Loucy (cell line): ENCODE measurements around the gene PRPH.

Experiments used
- H2AFZ ChIP-seq: fragments of 200-600 bp; sonication (generic); 2 replicates; pipeline ENCODE4 v1.6.0; 2016; ENCODE audit warnings: antibody characterized with exemption, mild to moderate bottlenecking, low read length, moderate library complexity
- H3F3A ChIP-seq: fragments of 200-600 bp; 2 replicates; pipeline ENCODE4 v1.6.0; 2016; ENCODE audit warnings: antibody characterized with exemption, low read depth, mild to moderate bottlenecking
- H3K27me3 ChIP-seq: fragments of 200-600 bp; sonication (generic); 2 replicates; pipeline ENCODE4 v1.6.1; 2014; ENCODE audit warnings: low read length, mild to moderate bottlenecking; ENCODE audit not compliant: insufficient read depth, poor library complexity, severe bottlenecking
- H3K36me3 ChIP-seq: fragments of 200-600 bp; sonication (generic); 2 replicates; pipeline ENCODE4 v1.6.1; 2016; ENCODE audit warnings: low read length; ENCODE audit not compliant: insufficient read depth
- H3K4me1 ChIP-seq: fragments of 200-600 bp; sonication (generic); 2 replicates; pipeline ENCODE4 v1.5.1; 2014; ENCODE audit warnings: low read length, mild to moderate bottlenecking; ENCODE audit not compliant: insufficient read depth, poor library complexity, severe bottlenecking
- H3K4me2 ChIP-seq: fragments of 200-600 bp; sonication (generic); 2 replicates; pipeline ENCODE4 v1.6.0; 2014; ENCODE audit warnings: antibody characterized with exemption, low read length, low read depth, mild to moderate bottlenecking; ENCODE audit not compliant: poor library complexity, severe bottlenecking
- H3K4me3 ChIP-seq: fragments of 200-600 bp; sonication (generic); 2 replicates; pipeline ENCODE4 v1.5.1; 2014; ENCODE audit warnings: low read length, mild to moderate bottlenecking, mixed read lengths; ENCODE audit not compliant: poor library complexity, severe bottlenecking
- H3K79me2 ChIP-seq: fragments of 200-600 bp; sonication (generic); 2 replicates; pipeline ENCODE4 v1.6.1; 2014; ENCODE audit warnings: low read length; ENCODE audit not compliant: insufficient read depth
- H3K9ac ChIP-seq: fragments of 200-600 bp; sonication (generic); 2 replicates; pipeline ENCODE4 v1.6.0; 2014; ENCODE audit warnings: mild to moderate bottlenecking, low read depth, low read length, moderate library complexity; ENCODE audit not compliant: poor library complexity, severe bottlenecking
- H3K9me2 ChIP-seq: fragments of 200-600 bp; sonication (generic); replicated peaks from 2 replicates; pipeline ENCODE4 v1.6.1; 2016; ENCODE audit warnings: low read depth, low read length, mixed read lengths
- H3K9me3 ChIP-seq: fragments of 200-600 bp; sonication (generic); 2 replicates; pipeline ENCODE4 v1.6.1; 2014; ENCODE audit warnings: mild to moderate bottlenecking, antibody characterized with exemption, low read length, low read depth; ENCODE audit not compliant: insufficient read depth
- H4K20me1 ChIP-seq: fragments of 200-600 bp; sonication (generic); 2 replicates; pipeline ENCODE4 v1.6.0; 2014; ENCODE audit warnings: antibody characterized with exemption, low read length, mild to moderate bottlenecking; ENCODE audit not compliant: insufficient read depth, poor library complexity, severe bottlenecking
- CTCF ChIP-seq: fragments of 200-600 bp; sonication (generic); conservative IDR thresholded peaks from 2 replicates; pipeline ENCODE4 v1.5.1; 2014; ENCODE audit warnings: mild to moderate bottlenecking, antibody characterized with exemption, low read length
- EZH2phosphoT487 ChIP-seq: fragments of 200-600 bp; IDR thresholded peaks from 2 replicates; pipeline ENCODE4 v1.6.1; 2018; ENCODE audit warnings: antibody characterized with exemption, mild to moderate bottlenecking, moderate library complexity, borderline replicate concordance

The PRPH gene

GRCh38 chr12:49294086-49294803, 702 bp upstream of the PRPH start:
- Histone ChIP-seq H3K4me2 (no peak overlapping the region), H3K27me3 (no peaks in the 10 kb centered on the region)

GRCh38 chr12:49294804-49295081, 204 bp upstream of the PRPH start:
- Histone ChIP-seq H3K27me3 (no peaks in the 10 kb centered on the region), H3K4me2 (no peak overlapping the region), H3K4me3 (no peak overlapping the region), H3K9me3 (no peaks in the 10 kb centered on the region), H3K9me2 (no peaks in the 10 kb centered on the region), H3K9ac (no peak overlapping the region), H3F3A (no peaks in the 10 kb centered on the region), H3K79me2 (no peaks in the 10 kb centered on the region), H2AFZ (no peak overlapping the region), H3K4me1 (no peaks in the 10 kb centered on the region), H4K20me1 (no peaks in the 10 kb centered on the region), H3K36me3 (no peaks in the 10 kb centered on the region)
- TF ChIP-seq EZH2phosphoT487 (no peak), CTCF (no peak)

More at GRCh38 chr12:49294086-49294803, 702 bp upstream of the PRPH start:
- no peak overlapping the region for H3K9ac ChIP-seq
- no peaks in the 10 kb centered on the region for H3F3A ChIP-seq
- H4K20me1 ChIP-seq = no peaks in the 10 kb centered on the region
- H3K79me2 ChIP-seq = no peaks in the 10 kb centered on the region
- TF ChIP-seq CTCF (no peak), EZH2phosphoT487 (no peak)
- H3K9me2 ChIP-seq = no peaks in the 10 kb centered on the region
- H3K4me1 ChIP-seq = no peaks in the 10 kb centered on the region
- no peak overlapping the region for H3K4me3 ChIP-seq
- H2AFZ ChIP-seq = no peak overlapping the region
- H3K9me3 ChIP-seq = no peaks in the 10 kb centered on the region
- no peaks in the 10 kb centered on the region for H3K36me3 ChIP-seq

GRCh38 chr12:49296034-49296835, 1.3 kb downstream of the PRPH start:
- Histone ChIP-seq H3K9me3 (no peaks in the 10 kb centered on the region), H3F3A (no peaks in the 10 kb centered on the region), H3K4me2 (no peak overlapping the region), H3K9me2 (no peaks in the 10 kb centered on the region), H3K36me3 (no peaks in the 10 kb centered on the region), H3K9ac (no peak overlapping the region), H3K4me1 (peaks cover under 1% of the 10 kb centered on the region), H3K79me2 (no peaks in the 10 kb centered on the region), H3K27me3 (no peaks in the 10 kb centered on the region), H4K20me1 (no peaks in the 10 kb centered on the region), H2AFZ (no peak overlapping the region), H3K4me3 (no peak overlapping the region)
- TF ChIP-seq CTCF (peak; percentile 39), EZH2phosphoT487 (no peak)
